H1 (cell line): ENCODE results near the gene FANCE.

ENCODE experiments used
- CHD2 ChIP-seq: IDR thresholded peaks from 2 replicates; pipeline ENCODE4 v1.6.1; 2012; ENCODE audit warnings: low read length, improper control_type of control experiment
- CTCF ChIP-seq, 3 experiments: IDR thresholded peaks; 1 replicate in 2 of 3; 2 replicates in 1 of 3; pipeline versions ENCODE4 v1.5.1 to v1.6.1; 2011; ENCODE audit warnings: low read length in 3 of 3, mild to moderate bottlenecking in 3 of 3, inconsistent platforms in 2 of 3, low read depth in 1 of 3, moderate library complexity in 1 of 3; ENCODE audit not compliant: insufficient read depth in 1 of 3; ENCODE audit errors: control extremely low read depth in 1 of 3
- KDM5A ChIP-seq: fragments of 200-600 bp; IDR thresholded peaks from 2 replicates; pipeline ENCODE4 v1.7.1; 2012; ENCODE audit warnings: mild to moderate bottlenecking, low read length, inconsistent platforms, mixed read lengths
- POLR2A ChIP-seq, 2 experiments: IDR thresholded peaks; 1 replicate in 1 of 2; 2 replicates in 1 of 2; pipeline ENCODE4 v1.6.1; 2011; ENCODE audit warnings: low read depth in 2 of 2, low read length in 2 of 2, mild to moderate bottlenecking in 2 of 2; ENCODE audit errors: control extremely low read depth in 1 of 2
- SUZ12 ChIP-seq: fragments of 200-600 bp; sonication (generic); IDR thresholded peaks from 2 replicates; pipeline ENCODE4 v1.6.1; 2012; ENCODE audit warnings: mild to moderate bottlenecking, inconsistent platforms, low read length, moderate library complexity, mixed read lengths
- TCF12 ChIP-seq: IDR thresholded peaks from 2 replicates; pipeline ENCODE4 v1.6.1; 2011; ENCODE audit warnings: low read depth, mild to moderate bottlenecking, low read length
- YY1 ChIP-seq: IDR thresholded peaks from 2 replicates; pipeline ENCODE4 v1.6.1; 2011; ENCODE audit warnings: low read depth, mild to moderate bottlenecking, low read length

DNA sequence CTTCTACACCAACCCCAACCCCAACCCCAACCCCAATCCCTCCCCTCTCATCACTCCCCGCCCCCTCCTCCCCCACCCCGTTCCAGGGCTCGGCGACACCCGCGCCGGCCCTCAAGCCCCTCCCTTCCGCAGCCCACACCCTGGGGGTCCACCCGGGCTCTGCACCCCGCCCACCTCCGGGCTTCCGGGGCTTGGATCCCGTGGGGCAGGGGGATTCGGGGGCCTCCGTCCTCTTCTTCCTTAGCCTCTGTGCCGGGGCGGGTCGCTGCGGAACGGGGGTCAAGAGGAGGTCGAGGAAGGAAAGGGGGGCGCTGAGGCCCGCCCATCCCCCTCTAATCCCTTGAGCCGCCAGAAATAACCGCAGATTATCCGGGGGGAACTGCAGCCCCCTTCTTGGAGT is 59.9 kb downstream of the FANCE start:
- TF ChIP-seq SUZ12 = no peak
- no peak for TF ChIP-seq CTCF (IDR thresholded peaks at IDR 0.05; ENCODE audit: control extremely low read depth in 1 of 3, insufficient read depth in 1 of 3, low read depth in 1 of 3, low read length in 3 of 3)
- no peak for TF ChIP-seq CHD2
- TF ChIP-seq YY1 = no peak
- no peak for TF ChIP-seq KDM5A
- TF ChIP-seq POLR2A (IDR thresholded peaks at IDR 0.05; ENCODE audit: control extremely low read depth in 1 of 2, low read depth in 2 of 2, low read length in 2 of 2) = no peak
- TF ChIP-seq TCF12 = no peak
